ENCODE data around the gene INAFM2.

Gene INAFM2

GRCh38 chr15:40331637-40332036, 8.1 kb downstream of the INAFM2 start:
- no peak for TF ChIP-seq CTCF (conservative IDR thresholded peaks at IDR 0.05; ENCODE audit: control insufficient read depth, insufficient read depth, low read depth, low read length)
- no peak for DNase-seq (ENCODE audit: low read depth)
- no peak overlapping the region for H3K4me3 ChIP-seq (ENCODE audit: control insufficient read depth, low read depth, low read length)

- DNase-seq (ENCODE audit: low read depth), result no peak
- H3K4me3 ChIP-seq (ENCODE audit: control insufficient read depth, low read depth, low read length), result no peak overlapping the region
- TF ChIP-seq CTCF (conservative IDR thresholded peaks at IDR 0.05; ENCODE audit: control insufficient read depth, insufficient read depth, low read depth, low read length), result no peak
Observed at GRCh38 chr15:40332113-40332781, 8.8 kb downstream of the INAFM2 start.

- no peak overlapping the region for H3K4me3 ChIP-seq (ENCODE audit: control insufficient read depth, low read depth, low read length)
- peak; percentile 39 for DNase-seq (ENCODE audit: low read depth)
- no peak for TF ChIP-seq CTCF (conservative IDR thresholded peaks at IDR 0.05; ENCODE audit: control insufficient read depth, insufficient read depth, low read depth, low read length)
Observed at GRCh38 chr15:40333922-40334492, 10.5 kb downstream of the INAFM2 start.

- no peak for DNase-seq (ENCODE audit: low read depth)
- no peak overlapping the region for H3K4me3 ChIP-seq (ENCODE audit: control insufficient read depth, low read depth, low read length)
- TF ChIP-seq CTCF (conservative IDR thresholded peaks at IDR 0.05; ENCODE audit: control insufficient read depth, insufficient read depth, low read depth, low read length), result no peak
Observed at GRCh38 chr15:40334541-40334940, 11.0 kb downstream of the INAFM2 start.

- H3K4me3 ChIP-seq (ENCODE audit: control insufficient read depth, low read depth, low read length), result no peak overlapping the region
- DNase-seq (ENCODE audit: low read depth), result no peak
- TF ChIP-seq CTCF (conservative IDR thresholded peaks at IDR 0.05; ENCODE audit: control insufficient read depth, insufficient read depth, low read depth, low read length), result no peak
Observed at GRCh38 chr15:40334941-40335795, 11.7 kb downstream of the INAFM2 start.

- TF ChIP-seq CTCF (conservative IDR thresholded peaks at IDR 0.05; ENCODE audit: control insufficient read depth, insufficient read depth, low read depth, low read length), result no peak
- no peak overlapping the region for H3K4me3 ChIP-seq (ENCODE audit: control insufficient read depth, low read depth, low read length)
- DNase-seq (ENCODE audit: low read depth), result no peak
Observed at GRCh38 chr15:40335938-40336743, 12.6 kb downstream of the INAFM2 start.
